Measurements from ENCODE around the gene TGFA. TPM values are rescaled to one million over a fixed set of nuclear protein-coding genes. Genes with fewer than 3 reads are reported as not detected.

The TGFA gene
- total RNA-seq, 1 donor from 2014 or later: 1.4 TPM

Other genes with a start within 250 kb of the TGFA start
- 4.8 TPM in 2 replicates for gene ADD2, start 214.4 kb upstream of the TGFA start, total RNA-seq
- not detected in 2 replicates for gene FIGLA, start 236.8 kb upstream of the TGFA start, total RNA-seq

All from astrocyte (in vitro differentiated cells and primary cell).